ENCODE data around the gene DDX27.

Gene DDX27

GRCh38 chr20:49259799-49260198, 40.6 kb downstream of the DDX27 start:
- no peak for TF ChIP-seq CTCF (IDR thresholded peaks at IDR 0.05; ENCODE audit: unreplicated experiment in 3 of 3)
- Mint-ChIP-seq H3K36me3 (ENCODE audit: low read depth) (peaks cover 75% of the 10 kb centered on the region), H3K4me3 (no peak overlapping the region), H3K27me3 (ENCODE audit: low read depth) (no peaks in the 10 kb centered on the region), H3K9me3 (no peaks in the 10 kb centered on the region), H3K4me1 (no peaks in the 10 kb centered on the region), H3K27ac (no peak overlapping the region)

- Mint-ChIP-seq H3K27me3 (ENCODE audit: low read depth) (no peaks in the 10 kb centered on the region), H3K36me3 (ENCODE audit: low read depth) (peaks cover 78% of the 10 kb centered on the region), H3K4me1 (no peaks in the 10 kb centered on the region), H3K9me3 (no peaks in the 10 kb centered on the region), H3K27ac (no peak overlapping the region), H3K4me3 (no peak overlapping the region)
- TF ChIP-seq CTCF (IDR thresholded peaks at IDR 0.05; ENCODE audit: unreplicated experiment in 3 of 3): no peak
These were observed 41.0 kb downstream of the DDX27 start for GRCh38 chr20:49260218-49260617.

GRCh38 chr20:49261173-49261572, 42.0 kb downstream of the DDX27 start:
- H3K4me3 Mint-ChIP-seq: no peak overlapping the region
- H3K27ac Mint-ChIP-seq: no peak overlapping the region
- H3K36me3 Mint-ChIP-seq (ENCODE audit: low read depth): peaks cover 75% of the 10 kb centered on the region
- H3K27me3 Mint-ChIP-seq (ENCODE audit: low read depth): no peaks in the 10 kb centered on the region
- no peak for TF ChIP-seq CTCF (IDR thresholded peaks at IDR 0.05; ENCODE audit: unreplicated experiment in 3 of 3)
- no peaks in the 10 kb centered on the region for H3K9me3 Mint-ChIP-seq
- H3K4me1 Mint-ChIP-seq: no peaks in the 10 kb centered on the region

- no peak for TF ChIP-seq CTCF (IDR thresholded peaks at IDR 0.05; ENCODE audit: unreplicated experiment in 3 of 3)
- H3K27me3 Mint-ChIP-seq (ENCODE audit: low read depth): no peaks in the 10 kb centered on the region
- no peaks in the 10 kb centered on the region for H3K9me3 Mint-ChIP-seq
- H3K4me1 Mint-ChIP-seq: peaks cover 4% of the 10 kb centered on the region
- H3K27ac Mint-ChIP-seq: no peak overlapping the region
- H3K36me3 Mint-ChIP-seq (ENCODE audit: low read depth): peaks cover 67% of the 10 kb centered on the region
- H3K4me3 Mint-ChIP-seq: no peak overlapping the region
These were observed 43.2 kb downstream of the DDX27 start for GRCh38 chr20:49262444-49262843.

GRCh38 chr20:49267327-49267726, 48.1 kb downstream of the DDX27 start:
- peaks cover 77% of the 10 kb centered on the region for H3K36me3 Mint-ChIP-seq (ENCODE audit: low read depth)
- TF ChIP-seq CTCF (IDR thresholded peaks at IDR 0.05; ENCODE audit: unreplicated experiment in 3 of 3): no peak
- H3K4me3 Mint-ChIP-seq: no peak overlapping the region
- H3K27me3 Mint-ChIP-seq (ENCODE audit: low read depth): no peaks in the 10 kb centered on the region
- no peak overlapping the region for H3K27ac Mint-ChIP-seq
- peaks cover 28% of the 10 kb centered on the region for H3K4me1 Mint-ChIP-seq
- H3K9me3 Mint-ChIP-seq: no peaks in the 10 kb centered on the region

GRCh38 chr20:49268600-49269365, 49.6 kb downstream of the DDX27 start:
- Mint-ChIP-seq H3K4me1 (peaks cover 28% of the 10 kb centered on the region), H3K36me3 (ENCODE audit: low read depth) (peaks cover 72% of the 10 kb centered on the region), H3K4me3 (peak overlapping the region in 1 of 3 experiments; percentile 41), H3K27ac (no peak overlapping the region), H3K9me3 (no peaks in the 10 kb centered on the region), H3K27me3 (ENCODE audit: low read depth) (no peaks in the 10 kb centered on the region)
- no peak for TF ChIP-seq CTCF (IDR thresholded peaks at IDR 0.05; ENCODE audit: unreplicated experiment in 3 of 3)

All from nephron (organoid).